ENCODE measurements around the gene MAP7D1.

- TF ChIP-seq EZH2phosphoT487 (IDR thresholded peaks at IDR 0.05; ENCODE audit: low read depth, severe bottlenecking, unreplicated experiment) (no peak), CTCF (IDR thresholded peaks at IDR 0.05; ENCODE audit: poor library complexity) (no peak), EZH2 (IDR thresholded peaks at IDR 0.05; ENCODE audit: borderline replicate concordance) (no peak)
Measured at GRCh38 chr1:36135330-36135667, 20.7 kb upstream of the MAP7D1 start.

Data from hepatocyte (in vitro differentiated cells).